Type B pancreatic cell (in vitro differentiated cells): ENCODE data around the gene TTC28. TPM values are rescaled to one million over a fixed set of nuclear protein-coding genes. Genes with fewer than 3 reads are reported as not detected.
A peak's percentile ranks its signal among the peaks of the same experiment; 100 is the strongest.
"Not testable (repeated sequence)": the region's sequence is repeated elsewhere in the genome, so short reads cannot be mapped to it uniquely, and the experiment has no call there.

ENCODE experiments used
- DNase-seq: peaks from one replicate; pipeline ENCODE4 v3.0.0; 2021; ENCODE audit warnings: mixed read lengths; ENCODE audit not compliant: unreplicated experiment; ENCODE audit errors: extremely low spot score
- H3K27ac Mint-ChIP-seq: 2 replicates; pipeline ENCODE4 v1.8.0; 2021; ENCODE audit warnings: mild to moderate bottlenecking, mixed read lengths
- H3K27me3 Mint-ChIP-seq: 2 replicates; pipeline ENCODE4 v1.8.0; 2021; ENCODE audit warnings: mixed read lengths
- H3K36me3 Mint-ChIP-seq: 2 replicates; pipeline ENCODE4 v1.8.0; 2021; ENCODE audit warnings: mixed read lengths
- H3K4me1 Mint-ChIP-seq: one replicate; pipeline ENCODE4 v1.8.0; 2021; ENCODE audit warnings: mixed read lengths; ENCODE audit not compliant: unreplicated experiment
- H3K4me3 Mint-ChIP-seq: 2 replicates; pipeline ENCODE4 v1.8.0; 2021; ENCODE audit warnings: mild to moderate bottlenecking, mixed read lengths
- H3K9me3 Mint-ChIP-seq: 2 replicates; pipeline ENCODE4 v1.8.0; 2021; ENCODE audit warnings: mixed read lengths
- total RNA-seq: library from RNA; stranded (reverse); gene quantifications from 2 replicates; pipeline ENCODE4 v1.2.1, GENCODE V29; 2021; ENCODE audit warnings: low replicate concordance
- TF ChIP-seq, protein P1 (sequence below): fragments of 200-600 bp; sonication (generic); conservative IDR thresholded peaks from 2 replicates; pipeline ENCODE4 v1.5.0; 2021; ENCODE audit warnings: antibody characterized with exemption, mild to moderate bottlenecking

TTC28 gene
- total RNA-seq, 1 donor from 2014 or later: 59.2 TPM

DNA sequence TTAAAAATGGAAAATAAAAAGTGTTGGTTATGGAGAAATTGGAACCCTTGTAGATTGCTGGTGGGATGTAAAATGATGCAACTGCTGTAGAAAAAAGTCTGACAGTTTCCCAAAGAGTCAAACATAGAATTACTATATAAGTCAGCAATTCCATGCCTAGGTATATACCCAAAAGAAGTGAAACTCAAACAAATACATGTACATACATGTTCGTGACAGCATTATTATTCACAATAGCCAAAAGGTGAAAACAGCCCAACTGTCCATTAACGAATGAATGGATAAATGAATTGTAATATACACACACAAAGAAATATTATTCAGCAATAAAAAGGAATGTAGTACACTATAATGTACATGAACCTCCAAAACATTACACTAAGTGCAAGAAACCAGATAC, 116.0 kb downstream of the TTC28 start:
- H3K9me3 Mint-ChIP-seq: peaks cover 5% of the 10 kb centered on the region
- no peak overlapping the region for H3K4me3 Mint-ChIP-seq
- no peak overlapping the region for H3K27ac Mint-ChIP-seq
- peaks cover 4% of the 10 kb centered on the region for H3K4me1 Mint-ChIP-seq
- TF ChIP-seq, protein P1, sequence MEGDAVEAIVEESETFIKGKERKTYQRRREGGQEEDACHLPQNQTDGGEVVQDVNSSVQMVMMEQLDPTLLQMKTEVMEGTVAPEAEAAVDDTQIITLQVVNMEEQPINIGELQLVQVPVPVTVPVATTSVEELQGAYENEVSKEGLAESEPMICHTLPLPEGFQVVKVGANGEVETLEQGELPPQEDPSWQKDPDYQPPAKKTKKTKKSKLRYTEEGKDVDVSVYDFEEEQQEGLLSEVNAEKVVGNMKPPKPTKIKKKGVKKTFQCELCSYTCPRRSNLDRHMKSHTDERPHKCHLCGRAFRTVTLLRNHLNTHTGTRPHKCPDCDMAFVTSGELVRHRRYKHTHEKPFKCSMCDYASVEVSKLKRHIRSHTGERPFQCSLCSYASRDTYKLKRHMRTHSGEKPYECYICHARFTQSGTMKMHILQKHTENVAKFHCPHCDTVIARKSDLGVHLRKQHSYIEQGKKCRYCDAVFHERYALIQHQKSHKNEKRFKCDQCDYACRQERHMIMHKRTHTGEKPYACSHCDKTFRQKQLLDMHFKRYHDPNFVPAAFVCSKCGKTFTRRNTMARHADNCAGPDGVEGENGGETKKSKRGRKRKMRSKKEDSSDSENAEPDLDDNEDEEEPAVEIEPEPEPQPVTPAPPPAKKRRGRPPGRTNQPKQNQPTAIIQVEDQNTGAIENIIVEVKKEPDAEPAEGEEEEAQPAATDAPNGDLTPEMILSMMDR: no peak
- H3K36me3 Mint-ChIP-seq: peaks cover 6% of the 10 kb centered on the region
- H3K27me3 Mint-ChIP-seq: no peaks in the 10 kb centered on the region
- no peak for DNase-seq

DNA sequence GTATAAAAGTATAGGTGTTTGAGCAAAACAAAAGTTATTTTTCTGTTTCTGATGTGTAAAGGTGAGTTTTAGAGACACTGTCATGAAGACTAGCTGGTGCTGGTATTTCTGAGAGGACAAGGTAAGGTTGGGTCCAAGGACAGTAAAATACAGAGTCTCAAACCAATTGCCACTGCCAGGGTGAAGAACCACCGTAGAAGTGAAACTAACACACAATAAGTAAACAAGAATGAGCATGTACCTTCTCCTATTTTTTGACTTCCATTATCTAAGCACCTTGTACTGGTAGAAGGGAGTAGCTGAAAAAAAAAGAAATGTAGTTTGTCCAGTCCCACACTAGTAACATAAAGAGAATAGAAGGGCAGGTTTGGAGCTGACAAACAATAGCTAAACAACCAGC, 117.3 kb downstream of the TTC28 start:
- H3K36me3 Mint-ChIP-seq: peaks cover 6% of the 10 kb centered on the region
- H3K27me3 Mint-ChIP-seq: no peaks in the 10 kb centered on the region
- peaks cover 4% of the 10 kb centered on the region for H3K4me1 Mint-ChIP-seq
- TF ChIP-seq, protein P1: no peak
- no peak overlapping the region for H3K4me3 Mint-ChIP-seq
- no peak for DNase-seq
- peak overlapping the region; percentile 52 for H3K27ac Mint-ChIP-seq
- peaks cover 11% of the 10 kb centered on the region for H3K9me3 Mint-ChIP-seq

DNA sequence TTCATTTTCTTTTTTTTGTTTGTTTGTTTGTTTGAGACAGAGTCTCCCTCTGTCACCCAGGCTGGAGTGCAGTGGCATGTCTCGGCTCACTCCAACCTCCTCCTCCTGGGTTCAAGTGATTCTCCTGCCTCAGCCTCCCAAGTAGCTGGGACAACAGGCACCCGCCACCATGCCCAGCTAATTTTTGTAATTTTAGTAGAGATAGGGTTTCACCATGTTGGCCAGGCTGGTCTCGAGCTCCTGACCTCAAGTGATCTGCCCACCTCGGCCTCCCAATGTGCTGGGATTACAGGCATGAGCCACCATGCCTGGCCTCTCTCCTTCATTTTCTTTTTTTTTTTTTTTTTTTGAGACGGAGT, 118.9 kb downstream of the TTC28 start:
- H3K27ac Mint-ChIP-seq, H3K4me1 Mint-ChIP-seq, H3K4me3 Mint-ChIP-seq, DNase-seq, H3K27me3 Mint-ChIP-seq, H3K36me3 Mint-ChIP-seq: not testable (repeated sequence)
- peaks cover 15% of the 10 kb centered on the region for H3K9me3 Mint-ChIP-seq

DNA sequence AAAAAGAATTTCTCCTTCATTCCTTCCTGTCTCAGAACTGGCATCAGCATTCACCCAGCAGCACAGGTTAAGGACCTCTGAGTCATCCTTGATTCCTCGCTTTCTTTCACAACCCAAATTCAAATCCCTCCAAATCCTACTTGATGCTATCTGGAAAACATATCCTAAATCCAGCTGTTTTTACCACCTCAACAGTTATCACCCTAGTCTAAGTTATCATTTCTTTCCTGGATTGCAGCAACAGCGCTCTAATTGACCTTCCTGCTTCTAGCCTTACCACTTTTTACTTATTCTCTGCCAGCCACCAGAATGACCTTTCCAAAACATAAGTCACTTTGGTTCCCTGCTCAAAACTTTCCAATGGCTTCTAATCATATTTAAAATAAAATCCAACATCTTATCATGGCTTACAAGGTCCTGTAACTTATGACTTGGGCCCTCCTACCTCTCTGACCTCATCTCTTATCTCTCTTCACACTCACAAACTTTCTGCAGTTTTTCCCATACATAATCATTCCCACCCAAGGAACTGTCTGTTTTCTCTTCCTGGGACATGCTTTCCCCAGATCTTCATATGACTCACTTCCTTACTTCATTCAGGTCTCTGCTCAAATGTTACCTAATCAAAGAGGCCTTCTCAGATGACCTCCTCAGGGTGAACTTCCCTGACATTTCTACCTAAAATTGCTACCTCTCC, 119.4 kb downstream of the TTC28 start:
- Mint-ChIP-seq H3K27ac (no peak overlapping the region), H3K36me3 (peaks cover 8% of the 10 kb centered on the region), H3K9me3 (peaks cover 17% of the 10 kb centered on the region), H3K27me3 (no peaks in the 10 kb centered on the region), H3K4me3 (no peak overlapping the region), H3K4me1 (no peaks in the 10 kb centered on the region)
- TF ChIP-seq, protein P1: no peak
- DNase-seq: no peak

DNA sequence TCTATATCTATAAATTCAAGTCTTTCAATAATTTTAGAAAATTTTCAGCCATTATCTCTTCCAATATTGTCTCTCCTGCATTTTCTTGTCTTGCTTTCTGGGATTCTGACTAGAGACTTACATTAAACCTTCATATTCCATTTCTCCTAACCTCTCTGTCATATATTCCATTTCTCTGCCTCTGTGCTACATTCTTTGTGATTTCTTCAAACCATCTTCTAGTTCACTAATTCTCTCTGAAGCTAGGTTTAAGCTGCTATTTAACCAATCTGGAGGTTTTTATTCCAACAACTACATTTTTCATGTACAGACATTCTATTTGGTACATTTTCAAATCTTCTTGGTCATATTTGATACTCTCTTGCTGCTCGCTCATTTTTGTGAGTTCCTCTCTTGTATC, 122.5 kb downstream of the TTC28 start:
- Mint-ChIP-seq H3K27me3 (no peaks in the 10 kb centered on the region), H3K4me1 (no peaks in the 10 kb centered on the region), H3K27ac (no peak overlapping the region), H3K4me3 (no peak overlapping the region), H3K36me3 (peaks cover 12% of the 10 kb centered on the region), H3K9me3 (peaks cover 22% of the 10 kb centered on the region)
- TF ChIP-seq, protein P1: no peak
- no peak for DNase-seq

DNA sequence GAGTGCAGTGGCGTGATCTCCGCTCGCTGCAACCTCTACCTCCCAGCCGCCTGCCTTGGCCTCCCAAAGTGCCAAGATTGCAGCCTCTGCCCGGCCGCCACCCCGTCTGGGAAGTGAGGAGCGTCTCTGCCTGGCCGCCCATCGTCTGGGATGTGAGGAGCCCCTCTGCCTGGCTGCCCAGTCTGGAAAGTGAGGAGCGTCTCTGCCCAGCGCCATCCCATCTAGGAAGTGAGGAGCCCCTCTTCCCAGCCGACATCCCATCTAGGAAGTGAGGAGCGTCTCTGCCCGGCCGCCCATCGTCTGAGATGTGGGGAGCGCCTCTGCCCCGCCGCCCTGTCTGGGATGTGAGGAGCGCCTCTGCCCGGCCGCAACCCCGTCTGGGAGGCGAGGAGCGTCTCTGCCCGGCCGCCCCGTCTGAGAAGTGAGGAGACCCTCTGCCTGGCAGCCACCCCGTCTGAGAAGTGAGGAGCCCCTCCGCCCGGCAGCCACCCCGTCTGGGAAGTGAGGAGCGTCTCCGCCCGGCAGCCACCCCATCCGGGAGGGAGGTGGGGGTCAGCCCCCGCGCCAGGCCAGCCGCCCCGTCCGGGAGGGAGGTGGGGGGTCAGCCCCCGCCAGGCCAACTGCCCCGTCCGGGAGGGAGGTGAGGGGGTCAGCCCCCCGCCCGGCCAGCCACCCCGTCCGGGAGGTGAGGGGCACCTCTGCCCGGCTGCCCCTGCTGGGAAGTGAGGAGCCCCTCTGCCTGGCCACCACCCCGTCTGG, 126.4 kb downstream of the TTC28 start:
- H3K27me3 Mint-ChIP-seq, DNase-seq, H3K27ac Mint-ChIP-seq, H3K4me1 Mint-ChIP-seq, H3K36me3 Mint-ChIP-seq, H3K4me3 Mint-ChIP-seq: not testable (repeated sequence)
- peaks cover 17% of the 10 kb centered on the region for H3K9me3 Mint-ChIP-seq
